ENCODE measurements around the gene ZNF91.

Gene ZNF91

GRCh38 chr19:23399443-23399842 lies 4.2 kb upstream of the ZNF91 start:
- TF ChIP-seq CTCF (IDR thresholded peaks at IDR 0.05) (no peak), ZFX (IDR thresholded peaks at IDR 0.05; ENCODE audit: borderline replicate concordance) (no peak)
- H3K27ac ChIP-seq, result no peak overlapping the region

- peak overlapping the region; percentile 92 for H3K27ac ChIP-seq
Measured at GRCh38 chr19:23395722-23396117, 449 bp upstream of the ZNF91 start.

- no peak for TF ChIP-seq ZFX (IDR thresholded peaks at IDR 0.05; ENCODE audit: borderline replicate concordance)
- peak overlapping the region; percentile 92 for H3K27ac ChIP-seq
Measured at GRCh38 chr19:23394511-23394910, 760 bp downstream of the ZNF91 start.

GRCh38 chr19:23393121-23393520 lies 2.1 kb downstream of the ZNF91 start:
- no peak for TF ChIP-seq ZFX (IDR thresholded peaks at IDR 0.05; ENCODE audit: borderline replicate concordance)
- no peak for TF ChIP-seq CTCF (IDR thresholded peaks at IDR 0.05)
- H3K27ac ChIP-seq, result no peak overlapping the region

GRCh38 chr19:23391236-23391635 lies 4.0 kb downstream of the ZNF91 start:
- peak overlapping the region; percentile 21 for H3K27ac ChIP-seq
- no peak for TF ChIP-seq ZFX (IDR thresholded peaks at IDR 0.05; ENCODE audit: borderline replicate concordance)
- TF ChIP-seq CTCF (IDR thresholded peaks at IDR 0.05), result no peak

GRCh38 chr19:23385404-23385803 lies 9.9 kb downstream of the ZNF91 start:
- H3K27ac ChIP-seq, result no peak overlapping the region
- TF ChIP-seq CTCF (IDR thresholded peaks at IDR 0.05), result no peak

GRCh38 chr19:23384858-23385257 lies 10.4 kb downstream of the ZNF91 start:
- no peak for TF ChIP-seq ZFX (IDR thresholded peaks at IDR 0.05; ENCODE audit: borderline replicate concordance)
- TF ChIP-seq CTCF (IDR thresholded peaks at IDR 0.05), result no peak
- no peak overlapping the region for H3K27ac ChIP-seq

- TF ChIP-seq ZFX (IDR thresholded peaks at IDR 0.05; ENCODE audit: borderline replicate concordance), result no peak
- H3K27ac ChIP-seq, result no peak overlapping the region
Measured at GRCh38 chr19:23384166-23384565, 11.1 kb downstream of the ZNF91 start.

GRCh38 chr19:23382955-23383354 lies 12.3 kb downstream of the ZNF91 start:
- TF ChIP-seq ZFX (IDR thresholded peaks at IDR 0.05; ENCODE audit: borderline replicate concordance) (no peak), CTCF (IDR thresholded peaks at IDR 0.05) (no peak)
- no peak overlapping the region for H3K27ac ChIP-seq

Measured in 22Rv1 (cell line).